C1 segment of cervical spinal cord (tissue), 14 donors: Measurements from ENCODE around the gene CIAPIN1.
A peak's percentile ranks its signal among the peaks of the same experiment; 100 is the strongest.

ENCODE experiments used
- DNase-seq, 14 donors: peaks; one replicate each; lab custom pipeline; 2025; lab: John Stamatoyannopoulos, UW

Gene CIAPIN1

GRCh38 chr16:57476546-57477410, 29.6 kb upstream of the CIAPIN1 start:
- DNase-seq, result no peak

- DNase-seq, result no peak
These were observed 28.6 kb upstream of the CIAPIN1 start for GRCh38 chr16:57475711-57476339.

- no peak for DNase-seq
These were observed 27.8 kb upstream of the CIAPIN1 start for GRCh38 chr16:57474671-57475661.

GRCh38 chr16:57473906-57474305, 26.7 kb upstream of the CIAPIN1 start:
- no peak for DNase-seq

GRCh38 chr16:57473176-57473840, 26.1 kb upstream of the CIAPIN1 start:
- DNase-seq, result no peak

GRCh38 chr16:57472665-57473060, 25.5 kb upstream of the CIAPIN1 start:
- DNase-seq, result no peak

GRCh38 chr16:57471852-57472664, 24.9 kb upstream of the CIAPIN1 start:
- DNase-seq, result no peak

GRCh38 chr16:57471209-57471608, 24.0 kb upstream of the CIAPIN1 start:
- DNase-seq, result no peak

GRCh38 chr16:57470711-57471110, 23.5 kb upstream of the CIAPIN1 start:
- no peak for DNase-seq

- DNase-seq, result no peak
These were observed 22.8 kb upstream of the CIAPIN1 start for GRCh38 chr16:57469917-57470470.

GRCh38 chr16:57469046-57469445, 21.9 kb upstream of the CIAPIN1 start:
- no peak for DNase-seq

GRCh38 chr16:57468346-57468745, 21.2 kb upstream of the CIAPIN1 start:
- no peak for DNase-seq

GRCh38 chr16:57464523-57464922, 17.3 kb upstream of the CIAPIN1 start:
- DNase-seq, result no peak

GRCh38 chr16:57462978-57463362, 15.8 kb upstream of the CIAPIN1 start:
- no peak for DNase-seq

GRCh38 chr16:57462209-57462977, 15.2 kb upstream of the CIAPIN1 start, which contains the start of gene POLR2C:
POLR2C (plus strand) TSS chr16:57462679; CDS start chr16:57462725, 46 bp downstream.
- peak in 13 of 14 donors; percentile 17 to 83 (median 65) for DNase-seq

- no peak for DNase-seq
These were observed 4.8 kb upstream of the CIAPIN1 start for GRCh38 chr16:57452021-57452420.

- peak in 4 of 14 donors; percentile 45 to 64 (median 52) for DNase-seq
These were observed 527 bp downstream of the CIAPIN1 start for GRCh38 chr16:57446531-57447185.

GRCh38 chr16:57445510-57445909, 1.7 kb downstream of the CIAPIN1 start:
- DNase-seq, result no peak

- no peak for DNase-seq
These were observed 2.5 kb downstream of the CIAPIN1 start for GRCh38 chr16:57444711-57445110.
